NCI-H2107 (cell line): ENCODE data around the gene PCDH15.
"Not testable (repeated sequence)": the region's sequence is repeated elsewhere in the genome, so short reads cannot be mapped to it uniquely, and the experiment has no call there.

Source experiments
- DNase-seq: peaks from one replicate; lab custom pipeline; 2025; lab: John Stamatoyannopoulos, UW

The PCDH15 gene

GRCh38 chr10:53983431-53983830 lies 817.6 kb downstream of the PCDH15 start:
- no peak for DNase-seq

- DNase-seq, result no peak
These were observed 820.8 kb downstream of the PCDH15 start for GRCh38 chr10:53980210-53980609.

- no peak for DNase-seq
These were observed 822.7 kb downstream of the PCDH15 start for GRCh38 chr10:53978301-53978700.

GRCh38 chr10:53977267-53977666 lies 823.8 kb downstream of the PCDH15 start:
- DNase-seq, result no peak

- no peak for DNase-seq
These were observed 843.6 kb downstream of the PCDH15 start for GRCh38 chr10:53957401-53957800.

GRCh38 chr10:53955091-53955490 lies 845.9 kb downstream of the PCDH15 start:
- DNase-seq, result no peak

GRCh38 chr10:53952698-53953630 lies 848.1 kb downstream of the PCDH15 start:
- no peak for DNase-seq

GRCh38 chr10:53939654-53940053 lies 861.4 kb downstream of the PCDH15 start:
- no peak for DNase-seq

- DNase-seq, result no peak
These were observed 870.4 kb downstream of the PCDH15 start for GRCh38 chr10:53930648-53931047.

GRCh38 chr10:53924051-53924700 lies 876.9 kb downstream of the PCDH15 start:
- DNase-seq, result not testable (repeated sequence)

- DNase-seq, result no peak
These were observed 882.3 kb downstream of the PCDH15 start for GRCh38 chr10:53918755-53919154.

GRCh38 chr10:53909791-53910190 lies 891.2 kb downstream of the PCDH15 start:
- DNase-seq, result no peak

GRCh38 chr10:53904506-53905241 lies 896.4 kb downstream of the PCDH15 start:
- no peak for DNase-seq

GRCh38 chr10:53903756-53904155 lies 897.3 kb downstream of the PCDH15 start:
- no peak for DNase-seq

GRCh38 chr10:53899463-53900160 lies 901.4 kb downstream of the PCDH15 start:
- no peak for DNase-seq

- no peak for DNase-seq
These were observed 902.5 kb downstream of the PCDH15 start for GRCh38 chr10:53898532-53898931.

GRCh38 chr10:53894145-53894544 lies 906.9 kb downstream of the PCDH15 start:
- DNase-seq, result no peak

- no peak for DNase-seq
These were observed 908.0 kb downstream of the PCDH15 start for GRCh38 chr10:53893061-53893460.

GRCh38 chr10:53886325-53887300 lies 914.4 kb downstream of the PCDH15 start:
- DNase-seq, result no peak

- DNase-seq, result no peak
These were observed 936.2 kb downstream of the PCDH15 start for GRCh38 chr10:53864846-53865245.
